Measurements from ENCODE around the gene EPHA10.

The EPHA10 gene

DNA sequence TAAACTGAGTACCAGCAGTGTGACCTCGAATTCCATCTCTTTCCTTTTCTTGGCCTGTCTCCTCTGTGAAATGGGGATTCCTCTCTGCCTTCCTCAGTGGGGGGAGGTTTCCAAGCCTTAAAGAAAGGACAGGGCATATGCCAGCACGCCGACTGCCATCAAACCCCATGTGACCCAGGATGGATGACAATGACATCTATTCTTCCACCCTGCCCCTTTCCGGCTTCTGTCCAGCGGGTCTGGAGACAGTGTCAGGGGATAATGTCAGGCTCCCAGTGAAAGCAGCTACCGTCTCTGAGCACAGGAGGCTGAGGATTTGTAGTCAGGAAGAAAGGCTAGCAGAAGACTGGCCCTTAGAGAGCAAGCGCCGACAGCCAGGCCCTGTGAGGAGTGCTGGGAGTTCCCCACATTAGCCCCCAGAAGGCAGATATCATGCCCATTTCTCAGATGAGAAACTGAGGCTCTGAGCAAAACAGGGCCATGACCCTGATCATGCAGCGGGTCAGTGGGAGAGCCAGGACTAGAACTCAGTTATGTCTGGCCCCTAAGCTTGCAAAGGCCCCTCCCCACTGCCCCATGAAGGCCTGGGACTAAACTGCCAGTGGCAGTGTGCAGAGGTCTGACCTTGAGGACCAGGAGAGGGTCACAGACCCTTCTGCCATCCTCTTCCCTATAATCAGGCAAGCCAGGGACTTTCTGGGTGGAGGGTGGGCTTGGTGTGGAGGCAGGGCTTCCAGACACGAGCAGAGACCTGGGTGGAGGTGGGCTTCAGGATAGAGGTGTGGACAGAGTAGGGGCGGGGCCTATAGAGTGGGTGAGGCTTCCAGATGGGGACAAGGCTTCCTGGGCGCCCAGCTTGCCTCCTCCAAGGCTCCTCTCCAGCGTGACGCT lies 42.5 kb downstream of the EPHA10 start:
- Histone ChIP-seq H3K36me3 (ENCODE audit: control insufficient read depth in 2 of 2, insufficient read depth in 1 of 2, low read length in 2 of 2) (no peaks in the 10 kb centered on the region), H3K4me3 (ENCODE audit: low read depth, low read length) (no peak overlapping the region), H3K27ac (ENCODE audit: extremely low read depth, low read depth, low read length) (no peak overlapping the region), H3K9me3 (ENCODE audit: control insufficient read depth, insufficient read depth, low read depth, low read length) (no peaks in the 10 kb centered on the region), H3K4me1 (ENCODE audit: control insufficient read depth, insufficient read depth, low read length) (no peaks in the 10 kb centered on the region)
- POLR2A ChIA-PET, result no interaction called here
- TF ChIP-seq ZNF501 (tag by site-specific recombination; IDR thresholded peaks at IDR 0.05) (no peak), IKZF3 (tag by site-specific recombination; IDR thresholded peaks at IDR 0.05) (no peak), ZSCAN30 (tag by site-specific recombination; IDR thresholded peaks at IDR 0.05) (no peak), YY2 (tag by site-specific recombination; IDR thresholded peaks at IDR 0.05) (no peak), ZNF629 (tag by site-specific recombination; IDR thresholded peaks at IDR 0.05) (no peak), ZNF366 (tag by site-specific recombination; conservative IDR thresholded peaks at IDR 0.05) (no peak)
- TF ChIP-seq, protein P1, sequence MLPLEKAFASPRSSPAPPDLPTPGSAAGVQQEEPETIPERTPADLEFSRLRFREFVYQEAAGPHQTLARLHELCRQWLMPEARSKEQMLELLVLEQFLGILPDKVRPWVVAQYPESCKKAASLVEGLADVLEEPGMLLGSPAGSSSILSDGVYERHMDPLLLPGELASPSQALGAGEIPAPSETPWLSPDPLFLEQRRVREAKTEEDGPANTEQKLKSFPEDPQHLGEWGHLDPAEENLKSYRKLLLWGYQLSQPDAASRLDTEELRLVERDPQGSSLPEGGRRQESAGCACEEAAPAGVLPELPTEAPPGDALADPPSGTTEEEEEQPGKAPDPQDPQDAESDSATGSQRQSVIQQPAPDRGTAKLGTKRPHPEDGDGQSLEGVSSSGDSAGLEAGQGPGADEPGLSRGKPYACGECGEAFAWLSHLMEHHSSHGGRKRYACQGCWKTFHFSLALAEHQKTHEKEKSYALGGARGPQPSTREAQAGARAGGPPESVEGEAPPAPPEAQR (tag by site-specific recombination; IDR thresholded peaks at IDR 0.05), result no peak
- CTCF ChIA-PET, result no interaction called here

- no peaks in the 10 kb centered on the region for H3K4me1 ChIP-seq (ENCODE audit: control insufficient read depth, insufficient read depth, low read length)
- ChIA-PET POLR2A (interaction anchor here (0.5 kb wide), 1 partner anchor 16 kb away, joined by 3 read pairs; no protein-coding TSS in a partner anchor), CTCF (no interaction called here)
- no peaks in the 10 kb centered on the region for H3K36me3 ChIP-seq (ENCODE audit: control insufficient read depth in 2 of 2, insufficient read depth in 1 of 2, low read length in 2 of 2)
- TF ChIP-seq ZNF394 (tag by site-specific recombination; IDR thresholded peaks at IDR 0.05; ENCODE audit: borderline replicate concordance), result no peak
- 0 out of 2 replicates have a peak, but pooled peaks have one; percentile 28 for TF ChIP-seq EGR2 (tag by site-specific recombination; IDR thresholded peaks at IDR 0.05; ENCODE audit: low read depth)
- no peak for TF ChIP-seq ZNF354C (tag by site-specific recombination; IDR thresholded peaks at IDR 0.05; ENCODE audit: borderline replicate concordance, low read depth)
- no peak for TF ChIP-seq ZBTB49 (tag by site-specific recombination; IDR thresholded peaks at IDR 0.05; ENCODE audit: low read depth)
- TF ChIP-seq ZNF248 (tag by site-specific recombination; IDR thresholded peaks at IDR 0.05), result no peak
- no peak for TF ChIP-seq ZSCAN16 (tag by site-specific recombination; IDR thresholded peaks at IDR 0.05)
- TF ChIP-seq ZFHX2 (tag by site-specific recombination; conservative IDR thresholded peaks at IDR 0.05), result peak; percentile 43
- TF ChIP-seq ZNF843 (tag by site-specific recombination; IDR thresholded peaks at IDR 0.05), result no peak
- H3K27ac ChIP-seq (ENCODE audit: extremely low read depth, low read depth, low read length), result no peak overlapping the region
- H3K9me3 ChIP-seq (ENCODE audit: control insufficient read depth, insufficient read depth, low read depth, low read length), result no peaks in the 10 kb centered on the region
- H3K4me3 ChIP-seq (ENCODE audit: low read depth, low read length), result no peak overlapping the region
Measured at GRCh38 chr1:37721565-37721964, 43.4 kb downstream of the EPHA10 start.

- TF ChIP-seq ZNF16 (tag by site-specific recombination; IDR thresholded peaks at IDR 0.05; ENCODE audit: low read depth), result no peak
- TF ChIP-seq ZNF610 (tag by site-specific recombination; IDR thresholded peaks at IDR 0.05; ENCODE audit: borderline replicate concordance), result no peak
- no peak for TF ChIP-seq ZNF621 (tag by site-specific recombination; IDR thresholded peaks at IDR 0.05)
- no peak for TF ChIP-seq WT1 (tag by site-specific recombination; IDR thresholded peaks at IDR 0.05)
- no peak for TF ChIP-seq ZNF776 (tag by site-specific recombination; IDR thresholded peaks at IDR 0.05; ENCODE audit: borderline replicate concordance)
- no peak for TF ChIP-seq FEZF1 (tag by site-specific recombination; IDR thresholded peaks at IDR 0.05)
- TF ChIP-seq ZNF777 (tag by site-specific recombination; IDR thresholded peaks at IDR 0.05; ENCODE audit: borderline replicate concordance), result no peak
- no peak for TF ChIP-seq ZSCAN4 (tag by site-specific recombination; IDR thresholded peaks at IDR 0.05)
- TF ChIP-seq ZFP69B (tag by site-specific recombination; IDR thresholded peaks at IDR 0.05), result no peak
- no peaks in the 10 kb centered on the region for H3K36me3 ChIP-seq (ENCODE audit: control insufficient read depth in 2 of 2, insufficient read depth in 1 of 2, low read length in 2 of 2)
- H3K4me1 ChIP-seq (ENCODE audit: control insufficient read depth, insufficient read depth, low read length), result no peaks in the 10 kb centered on the region
- H3K27ac ChIP-seq (ENCODE audit: extremely low read depth, low read depth, low read length), result no peak overlapping the region
- CTCF ChIA-PET, result no interaction called here
- POLR2A ChIA-PET, result interaction anchor here (0.5 kb wide), 1 partner anchor 15 kb away, joined by 3 read pairs; no protein-coding TSS in a partner anchor
- no peaks in the 10 kb centered on the region for H3K9me3 ChIP-seq (ENCODE audit: control insufficient read depth, insufficient read depth, low read depth, low read length)
- H3K4me3 ChIP-seq (ENCODE audit: low read depth, low read length), result no peak overlapping the region
Measured at GRCh38 chr1:37720231-37721130, 44.4 kb downstream of the EPHA10 start.
